GM12878 (cell line): ENCODE results near the gene PSMD1.

ENCODE experiments used
- EP300 ChIP-seq, 2 experiments: fragments of 150-350 bp in 1 of 2; IDR thresholded peaks; 2 replicates each; pipeline ENCODE4 v1.6.1; 2011 to 2012; ENCODE audit warnings: low read depth in 2 of 2, low read length in 2 of 2, borderline replicate concordance in 1 of 2, improper control_type of control experiment in 1 of 2, inconsistent platforms in 1 of 2; ENCODE audit not compliant: control insufficient read depth in 1 of 2
- EZH2 ChIP-seq: IDR thresholded peaks from 2 replicates; pipeline ENCODE4 v1.6.1; 2012; ENCODE audit warnings: low read depth, mild to moderate bottlenecking, control low read depth, inconsistent platforms, low read length, borderline replicate concordance; ENCODE audit not compliant: control insufficient read depth
- POLR2A ChIP-seq: IDR thresholded peaks from 2 replicates; pipeline ENCODE4 v1.6.1; 2011; ENCODE audit warnings: low read depth, mild to moderate bottlenecking, low read length
- RAD21 ChIP-seq: IDR thresholded peaks from 2 replicates; pipeline ENCODE4 v1.6.1; 2011; ENCODE audit warnings: mild to moderate bottlenecking, low read depth, low read length, moderate library complexity; ENCODE audit not compliant: insufficient read depth
- SUPT20H ChIP-seq: IDR thresholded peaks from 2 replicates; pipeline ENCODE4 v1.6.1; 2011; ENCODE audit warnings: low read depth, mild to moderate bottlenecking, low read length, moderate library complexity, borderline replicate concordance; ENCODE audit not compliant: control insufficient read depth
- TAF1 ChIP-seq: IDR thresholded peaks from 2 replicates; pipeline ENCODE4 v1.6.1; 2011; ENCODE audit warnings: mild to moderate bottlenecking, low read depth, low read length, borderline replicate concordance
- ZNF24 ChIP-seq: fragments of 450-650 bp; IDR thresholded peaks from 2 replicates; pipeline ENCODE4 v1.6.1; 2017; ENCODE audit warnings: antibody characterized with exemption, mild to moderate bottlenecking
- TF ChIP-seq, protein P1 (sequence below), 3 experiments: IDR thresholded peaks in 2 of 3; conservative IDR thresholded peaks in 1 of 3; 2 replicates each; pipeline ENCODE4 v1.5.1; 2011; ENCODE audit warnings: low read depth in 3 of 3, low read length in 3 of 3, mild to moderate bottlenecking in 3 of 3, control low read depth in 2 of 3, moderate library complexity in 2 of 3, inconsistent platforms in 1 of 3, mixed read lengths in 1 of 3; ENCODE audit not compliant: control insufficient read depth in 2 of 3, insufficient read depth in 1 of 3; ENCODE audit errors: extremely low read depth in 1 of 3
- TF ChIP-seq, protein P2 (sequence below): IDR thresholded peaks from 2 replicates; pipeline ENCODE4 v1.6.1; 2012; ENCODE audit warnings: low read depth, low read length, improper control_type of control experiment

- TF ChIP-seq, protein P1, sequence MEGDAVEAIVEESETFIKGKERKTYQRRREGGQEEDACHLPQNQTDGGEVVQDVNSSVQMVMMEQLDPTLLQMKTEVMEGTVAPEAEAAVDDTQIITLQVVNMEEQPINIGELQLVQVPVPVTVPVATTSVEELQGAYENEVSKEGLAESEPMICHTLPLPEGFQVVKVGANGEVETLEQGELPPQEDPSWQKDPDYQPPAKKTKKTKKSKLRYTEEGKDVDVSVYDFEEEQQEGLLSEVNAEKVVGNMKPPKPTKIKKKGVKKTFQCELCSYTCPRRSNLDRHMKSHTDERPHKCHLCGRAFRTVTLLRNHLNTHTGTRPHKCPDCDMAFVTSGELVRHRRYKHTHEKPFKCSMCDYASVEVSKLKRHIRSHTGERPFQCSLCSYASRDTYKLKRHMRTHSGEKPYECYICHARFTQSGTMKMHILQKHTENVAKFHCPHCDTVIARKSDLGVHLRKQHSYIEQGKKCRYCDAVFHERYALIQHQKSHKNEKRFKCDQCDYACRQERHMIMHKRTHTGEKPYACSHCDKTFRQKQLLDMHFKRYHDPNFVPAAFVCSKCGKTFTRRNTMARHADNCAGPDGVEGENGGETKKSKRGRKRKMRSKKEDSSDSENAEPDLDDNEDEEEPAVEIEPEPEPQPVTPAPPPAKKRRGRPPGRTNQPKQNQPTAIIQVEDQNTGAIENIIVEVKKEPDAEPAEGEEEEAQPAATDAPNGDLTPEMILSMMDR (IDR thresholded peaks at IDR 0.05 in 2 of 3, conservative IDR thresholded peaks at IDR 0.05 in 1 of 3; ENCODE audit: control insufficient read depth in 2 of 3, extremely low read depth in 1 of 3, insufficient read depth in 1 of 3, low read depth in 3 of 3, low read length in 3 of 3): no peak
- TF ChIP-seq EP300 (IDR thresholded peaks at IDR 0.05; ENCODE audit: borderline replicate concordance in 1 of 2, control insufficient read depth in 1 of 2, low read depth in 2 of 2, low read length in 2 of 2) (no peak), EZH2 (no peak), ZNF24 (no peak), RAD21 (no peak), POLR2A (no peak), SUPT20H (no peak), TAF1 (no peak)
- TF ChIP-seq, protein P2, sequence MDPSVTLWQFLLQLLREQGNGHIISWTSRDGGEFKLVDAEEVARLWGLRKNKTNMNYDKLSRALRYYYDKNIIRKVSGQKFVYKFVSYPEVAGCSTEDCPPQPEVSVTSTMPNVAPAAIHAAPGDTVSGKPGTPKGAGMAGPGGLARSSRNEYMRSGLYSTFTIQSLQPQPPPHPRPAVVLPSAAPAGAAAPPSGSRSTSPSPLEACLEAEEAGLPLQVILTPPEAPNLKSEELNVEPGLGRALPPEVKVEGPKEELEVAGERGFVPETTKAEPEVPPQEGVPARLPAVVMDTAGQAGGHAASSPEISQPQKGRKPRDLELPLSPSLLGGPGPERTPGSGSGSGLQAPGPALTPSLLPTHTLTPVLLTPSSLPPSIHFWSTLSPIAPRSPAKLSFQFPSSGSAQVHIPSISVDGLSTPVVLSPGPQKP: no peak
Measured at GRCh38 chr2:231010201-231010730, 46.4 kb upstream of the PSMD1 start.
